PC-3 (cell line): Measurements from ENCODE around the gene GNRH2. TPM values are rescaled to one million over a fixed set of nuclear protein-coding genes. Genes with fewer than 3 reads are reported as not detected.
"Not testable (repeated sequence)": the region's sequence is repeated elsewhere in the genome, so short reads cannot be mapped to it uniquely, and the experiment has no call there.

Source experiments
- ATAC-seq: fragments of 200-7000 bp; cut with Tn5 transposase; 2 replicates; pipeline ENCODE4 v1.9.1; 2020; ENCODE audit warnings: mild to moderate bottlenecking, moderate library complexity
- BruUV-seq: library from RNA; stranded (reverse); fragments of 400-500 nt; replicated peaks from 2 replicates; lab custom pipeline; 2021; lab: Mats Ljungman, UMichigan
- CTCF ChIA-PET: fragments of 300-600 bp; sonication (Branson Sonifier 250); formaldehyde crosslinking; loops from one replicate; lab custom pipeline; 2022; ENCODE audit warnings: antibody characterized with exemption; lab: Charles Lee
- POLR2A ChIA-PET: fragments of 300-600 bp; sonication (Branson Sonifier 250); formaldehyde crosslinking; loops from one replicate; lab custom pipeline; 2022; ENCODE audit warnings: antibody characterized with exemption; ENCODE audit not compliant: unreplicated experiment; lab: Charles Lee
- DNase-seq: peaks from one replicate; pipeline ENCODE4 v3.0.0-alpha.2; 2015
- H2AFZ ChIP-seq: fragments of 300-600 bp; sonication (generic); 2 replicates; pipeline ENCODE4 v1.6.0; 2016; ENCODE audit warnings: antibody characterized with exemption, low read length
- H3F3A ChIP-seq: fragments of 300-600 bp; sonication (generic); one replicate; pipeline ENCODE4 v1.6.0; 2017; ENCODE audit warnings: antibody characterized with exemption, low read length, control low read depth, mild to moderate bottlenecking; ENCODE audit not compliant: unreplicated experiment
- H3K27ac ChIP-seq: fragments of 300-600 bp; sonication (generic); 2 replicates; pipeline ENCODE4 v1.5.1; 2016; ENCODE audit warnings: mild to moderate bottlenecking, low read length
- H3K27me3 ChIP-seq: fragments of 300-600 bp; sonication (generic); 2 replicates; pipeline ENCODE4 v1.6.1; 2016; ENCODE audit warnings: low read length, mixed read lengths
- H3K36me3 ChIP-seq: fragments of 300-600 bp; sonication (generic); 2 replicates; pipeline ENCODE4 v1.6.1; 2016; ENCODE audit warnings: low read depth, mixed run types, low read length, mixed read lengths
- H3K4me1 ChIP-seq: fragments of 300-600 bp; sonication (generic); 2 replicates; pipeline ENCODE4 v1.5.1; 2016; ENCODE audit warnings: low read length; ENCODE audit not compliant: insufficient read depth
- H3K4me2 ChIP-seq: fragments of 300-600 bp; sonication (generic); 2 replicates; pipeline ENCODE4 v1.6.0; 2016; ENCODE audit warnings: low read length
- H3K4me3 ChIP-seq: fragments of 300-600 bp; sonication (generic); 2 replicates; pipeline ENCODE4 v1.5.1; 2016; ENCODE audit warnings: mild to moderate bottlenecking, low read length, mixed read lengths
- H3K79me2 ChIP-seq: fragments of 300-600 bp; sonication (generic); 2 replicates; pipeline ENCODE4 v1.6.1; 2017; ENCODE audit warnings: low read length, mixed read lengths
- H3K9ac ChIP-seq: fragments of 300-600 bp; sonication (generic); 2 replicates; pipeline ENCODE4 v1.6.0; 2016; ENCODE audit warnings: mild to moderate bottlenecking, low read length
- H3K9me2 ChIP-seq: fragments of 300-600 bp; sonication (generic); replicated peaks from 2 replicates; pipeline ENCODE4 v1.6.1; 2016; ENCODE audit warnings: mixed run types, low read length, mixed read lengths
- H3K9me3 ChIP-seq: fragments of 300-600 bp; sonication (generic); 2 replicates; pipeline ENCODE4 v1.6.1; 2016; ENCODE audit warnings: low read length, mixed read lengths
- H4K20me1 ChIP-seq: fragments of 300-600 bp; sonication (generic); 2 replicates; pipeline ENCODE4 v1.6.1; 2016; ENCODE audit warnings: low read length, mixed read lengths
- EZH2 ChIP-seq: fragments of 300-600 bp; sonication (generic); IDR thresholded peaks from one replicate; pipeline ENCODE4 v1.6.1; 2017; ENCODE audit warnings: antibody characterized with exemption, mild to moderate bottlenecking, low read length; ENCODE audit not compliant: unreplicated experiment
- EZH2phosphoT487 ChIP-seq: fragments of 300-600 bp; sonication (generic); IDR thresholded peaks from 2 replicates; pipeline ENCODE4 v1.6.1; 2018; ENCODE audit warnings: mild to moderate bottlenecking, antibody characterized with exemption, low read length, borderline replicate concordance
- intact Hi-C: fragments of 100-400 bp; cut with micrococcal nuclease; formaldehyde crosslinking; loops from 2 replicates; pipeline ENCODE4 v1.9.0; 2023
- total RNA-seq: library from RNA; depleted of rRNA; stranded (reverse); fragments of >200 nt; gene quantifications from 2 replicates; pipeline ENCODE4 v1.2.3, GENCODE V29; 2014
- TF ChIP-seq, protein P1 (sequence below): fragments of 300-600 bp; sonication (generic); conservative IDR thresholded peaks from 2 replicates; pipeline ENCODE4 v1.5.1; 2017; ENCODE audit warnings: antibody characterized with exemption, low read depth, mild to moderate bottlenecking, low read length

The GNRH2 gene
- total RNA-seq, 1 experiment from 2014 or later: not detected

DNA sequence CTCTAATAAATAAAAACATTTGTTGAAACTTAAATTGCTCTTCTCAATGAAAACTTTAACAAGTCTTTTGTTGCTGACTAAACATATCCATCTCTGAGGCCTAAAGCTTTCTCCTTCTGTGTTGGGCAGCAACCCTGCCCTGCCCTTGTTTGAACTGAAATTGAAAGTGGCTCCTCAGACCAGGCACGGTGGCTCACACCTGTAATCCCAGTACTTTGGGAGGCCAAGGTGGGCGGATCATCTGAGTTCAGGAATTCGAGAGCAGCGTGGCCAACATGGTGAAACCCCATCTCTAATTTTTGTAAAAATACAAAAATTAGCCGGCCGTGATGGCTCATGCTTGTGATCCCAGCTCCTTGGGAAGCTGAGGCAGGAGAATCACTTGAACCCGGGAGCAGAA lies 29.2 kb upstream of the GNRH2 start:
- POLR2A ChIA-PET: no interaction called here

DNA sequence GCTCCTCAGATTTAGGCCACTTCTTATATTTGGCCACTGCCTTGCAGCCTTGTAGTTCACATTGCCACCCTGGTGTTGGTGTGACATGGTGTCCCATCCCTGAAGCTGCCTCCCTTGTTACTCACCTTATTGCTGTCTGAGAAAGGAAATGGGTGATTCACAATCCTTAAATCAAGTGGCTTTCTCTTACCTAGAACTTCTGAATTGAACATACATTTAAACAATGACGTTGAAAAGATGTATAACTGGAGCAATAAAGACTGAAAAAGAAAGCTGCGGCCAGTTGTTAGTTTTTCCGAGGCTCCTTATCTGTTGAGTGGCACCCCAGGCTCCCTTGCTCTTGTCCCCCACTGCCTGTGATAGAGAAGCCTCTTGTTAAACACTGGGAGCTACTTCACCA lies 28.8 kb upstream of the GNRH2 start:
- ATAC-seq (no peak), DNase-seq (no peak)
- intact Hi-C loops: no loop called here
- no peak overlapping the region for H3K27ac ChIP-seq
- H3K4me3 ChIP-seq: no peak overlapping the region
- no peaks in the 10 kb centered on the region for H4K20me1 ChIP-seq
- H3K9me2 ChIP-seq: no peaks in the 10 kb centered on the region
- TF ChIP-seq EZH2 (no peak), EZH2phosphoT487 (no peak)
- TF ChIP-seq, protein P1, sequence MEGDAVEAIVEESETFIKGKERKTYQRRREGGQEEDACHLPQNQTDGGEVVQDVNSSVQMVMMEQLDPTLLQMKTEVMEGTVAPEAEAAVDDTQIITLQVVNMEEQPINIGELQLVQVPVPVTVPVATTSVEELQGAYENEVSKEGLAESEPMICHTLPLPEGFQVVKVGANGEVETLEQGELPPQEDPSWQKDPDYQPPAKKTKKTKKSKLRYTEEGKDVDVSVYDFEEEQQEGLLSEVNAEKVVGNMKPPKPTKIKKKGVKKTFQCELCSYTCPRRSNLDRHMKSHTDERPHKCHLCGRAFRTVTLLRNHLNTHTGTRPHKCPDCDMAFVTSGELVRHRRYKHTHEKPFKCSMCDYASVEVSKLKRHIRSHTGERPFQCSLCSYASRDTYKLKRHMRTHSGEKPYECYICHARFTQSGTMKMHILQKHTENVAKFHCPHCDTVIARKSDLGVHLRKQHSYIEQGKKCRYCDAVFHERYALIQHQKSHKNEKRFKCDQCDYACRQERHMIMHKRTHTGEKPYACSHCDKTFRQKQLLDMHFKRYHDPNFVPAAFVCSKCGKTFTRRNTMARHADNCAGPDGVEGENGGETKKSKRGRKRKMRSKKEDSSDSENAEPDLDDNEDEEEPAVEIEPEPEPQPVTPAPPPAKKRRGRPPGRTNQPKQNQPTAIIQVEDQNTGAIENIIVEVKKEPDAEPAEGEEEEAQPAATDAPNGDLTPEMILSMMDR: no peak
- H3K36me3 ChIP-seq: peaks cover 16% of the 10 kb centered on the region; the same call in 1 of the 2 replicates
- no peak overlapping the region for H3K4me2 ChIP-seq
- peaks cover 7% of the 10 kb centered on the region; the same call in 1 of the 2 replicates for H3K4me1 ChIP-seq
- ChIA-PET CTCF (no interaction called here), POLR2A (no interaction called here)
- no TSS peak for BruUV-seq
- H3K27me3 ChIP-seq: no peaks in the 10 kb centered on the region
- H3K9me3 ChIP-seq: no peaks in the 10 kb centered on the region
- no peak overlapping the region for H3K9ac ChIP-seq
- H2AFZ ChIP-seq: no peak overlapping the region
- H3K79me2 ChIP-seq: no peaks in the 10 kb centered on the region
- H3F3A ChIP-seq: no peaks in the 10 kb centered on the region

More for the DNA sequence above, 29.2 kb upstream of the GNRH2 start:
- no peaks in the 10 kb centered on the region for H3K9me3 ChIP-seq
- no peak overlapping the region for H3K4me3 ChIP-seq
- no peaks in the 10 kb centered on the region for H3K79me2 ChIP-seq
- no peaks in the 10 kb centered on the region for H4K20me1 ChIP-seq
- peaks cover 7% of the 10 kb centered on the region; the same call in 1 of the 2 replicates for H3K4me1 ChIP-seq
- intact Hi-C loops: no loop called here
- H3K4me2 ChIP-seq: no peak overlapping the region
- H3K9ac ChIP-seq: no peak overlapping the region
- TF ChIP-seq EZH2 (no peak), EZH2phosphoT487 (no peak)
- TF ChIP-seq, protein P1: no peak
- no peaks in the 10 kb centered on the region for H3K9me2 ChIP-seq
- H3K36me3 ChIP-seq: peaks cover 20% of the 10 kb centered on the region; the same call in 1 of the 2 replicates
- BruUV-seq: no TSS peak
- CTCF ChIA-PET: no interaction called here
- ATAC-seq (no peak), DNase-seq (no peak)
- H3K27me3 ChIP-seq: no peaks in the 10 kb centered on the region
- H2AFZ ChIP-seq: no peak overlapping the region
- H3K27ac ChIP-seq: no peak overlapping the region
- H3F3A ChIP-seq: no peaks in the 10 kb centered on the region

DNA sequence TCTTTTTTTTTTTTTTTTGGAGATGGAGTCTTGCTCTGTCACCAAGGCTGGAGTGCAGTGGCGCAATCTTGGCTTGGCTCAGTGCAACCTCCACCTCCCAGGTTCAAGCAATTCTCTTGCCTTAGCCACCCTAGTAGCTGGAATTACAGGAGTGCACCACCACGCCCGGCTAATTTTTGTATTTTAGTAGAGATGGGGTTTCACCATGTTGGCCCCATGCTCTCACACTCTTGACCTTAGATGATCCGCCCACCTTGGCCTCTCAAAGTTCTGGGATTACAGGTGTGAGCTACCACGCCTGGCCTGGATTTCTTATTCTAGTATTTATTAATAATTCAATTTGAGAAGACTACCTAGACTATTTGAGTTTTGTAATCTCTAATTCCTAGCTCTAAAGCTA lies 28.1 kb upstream of the GNRH2 start:
- DNase-seq, H3K27me3 ChIP-seq, H4K20me1 ChIP-seq, BruUV-seq, H2AFZ ChIP-seq, H3K9ac ChIP-seq, H3F3A ChIP-seq, ATAC-seq, POLR2A ChIA-PET, H3K4me3 ChIP-seq, CTCF ChIA-PET, H3K9me3 ChIP-seq, intact Hi-C loops, H3K9me2 ChIP-seq, H3K27ac ChIP-seq, H3K4me2 ChIP-seq, H3K79me2 ChIP-seq, H3K4me1 ChIP-seq: not testable (repeated sequence)
- H3K36me3 ChIP-seq: peaks cover 16% of the 10 kb centered on the region; the same call in 1 of the 2 replicates
